Spleen (tissue), 11 donors: Measurements from ENCODE around the gene PYCR2. TPM values are rescaled to one million over a fixed set of nuclear protein-coding genes. Genes with fewer than 3 reads are reported as not detected.

ENCODE experiments used
- DNase-seq: peaks from one replicate; pipeline ENCODE4 v3.0.0-alpha.2; 2020
- H3K27ac ChIP-seq, 8 donors: fragments of 200-600 bp; sonication (generic) in 7 of 8; 1 replicate in 4 of 8; 2 replicates in 4 of 8; pipeline versions ENCODE4 v1.5.0 to v1.8.0; 2016 to 2021; ENCODE audit warnings: inconsistent platforms in 4 of 8, mild to moderate bottlenecking in 4 of 8, moderate library complexity in 1 of 8
- H3K27me3 ChIP-seq, 7 donors: fragments of 200-600 bp; sonication (generic) in 6 of 7; replicated peaks in 1 of 7; 1 replicate in 4 of 7; 2 replicates in 3 of 7; pipeline versions ENCODE4 v1.5.0 to v1.8.0; 2016 to 2021; ENCODE audit warnings: inconsistent platforms in 3 of 7, mild to moderate bottlenecking in 1 of 7
- H3K36me3 ChIP-seq, 6 donors: fragments of 200-600 bp; sonication (generic) in 5 of 6; 1 replicate in 4 of 6; 2 replicates in 2 of 6; pipeline versions ENCODE4 v1.5.0 to v1.8.0; 2016 to 2021; ENCODE audit warnings: inconsistent platforms in 2 of 6
- H3K4me1 ChIP-seq, 6 donors: fragments of 200-600 bp; sonication (generic) in 5 of 6; 1 replicate in 3 of 6; 2 replicates in 3 of 6; pipeline versions ENCODE4 v1.5.0 to v1.8.0; 2016 to 2021; ENCODE audit warnings: inconsistent platforms in 3 of 6
- H3K4me3 ChIP-seq, 8 donors: fragments of 200-600 bp; sonication (generic) in 7 of 8; 1 replicate in 4 of 8; 2 replicates in 4 of 8; pipeline versions ENCODE4 v1.5.0 to v1.8.0; 2016 to 2021; ENCODE audit warnings: inconsistent platforms in 4 of 8, mild to moderate bottlenecking in 4 of 8, moderate library complexity in 2 of 8
- H3K9me3 ChIP-seq, 8 donors: fragments of 200-600 bp; sonication (generic) in 7 of 8; 1 replicate in 4 of 8; 2 replicates in 4 of 8; pipeline versions ENCODE4 v1.5.0 to v1.8.0; 2016 to 2021; ENCODE audit warnings: inconsistent platforms in 4 of 8
- CTCF ChIP-seq, 11 experiments: fragments of 200-600 bp in 7 of 11; fragments of 450-650 bp in 4 of 11; sonication (generic) in 4 of 11; IDR thresholded peaks in 8 of 11; conservative IDR thresholded peaks in 3 of 11; 1 replicate in 7 of 11; 2 replicates in 4 of 11; pipeline versions ENCODE4 v1.4.0 to v1.8.0; 2016 to 2021; ENCODE audit warnings: antibody characterized with exemption in 11 of 11, inconsistent platforms in 4 of 11, mild to moderate bottlenecking in 1 of 11
- POLR2A ChIP-seq, 3 donors: fragments of 450-650 bp; IDR thresholded peaks; one replicate each; pipeline ENCODE4 v1.5.1; 2017; ENCODE audit warnings: antibody characterized with exemption in 3 of 3, mild to moderate bottlenecking in 1 of 3
- POLR2AphosphoS5 ChIP-seq, 3 donors: sonication (generic); formaldehyde crosslinking; IDR thresholded peaks; one replicate each; pipeline ENCODE4 v1.5.1; 2017; ENCODE audit warnings: antibody characterized with exemption in 3 of 3
- WGBS, 5 donors: extraction: QIAGEN DNeasy Blood & Tissue Kit in 3 of 5; methylation state at CpG; one replicate each; pipeline versions ENCODE4 v1.1.5 to v1.1.7; 2013 to 2018; 5-methylcytosine and 5-hydroxymethylcytosine counted together
- intact Hi-C: fragments of 100-400 bp; cut with DNase I; formaldehyde crosslinking; loops from one replicate; pipeline ENCODE4 v1.15.0; 2023; ENCODE audit warnings: low total_unique reads
- polyA plus RNA-seq, 3 donors: library from polyadenylated mRNA; stranded (reverse); fragments of 200-250 nt; gene quantifications; one replicate each; pipeline ENCODE4 v1.2.1, GENCODE V29; 2013
- total RNA-seq, 7 donors: library from RNA; depleted of rRNA in 3 of 7; stranded (reverse); fragments of >200 nt in 3 of 7; fragmentation: NEBNext Ultra II Directional in 4 of 7; extraction: Animal tissue kit (Norgen Biotek cat#: 25700) in 4 of 7; gene quantifications; one replicate each; pipeline versions ENCODE4 v1.1.0 to v1.2.1, GENCODE V29; 2016 to 2021
- donor health status: healthy with polysubstance abuse.
- donor health status: DM: no; HTN: no; CAD: no; lungs with moderate emphysema.
- donor health status: DM: no; HTN: no; CAD: no.
- donor health status: Bipolar disorder and iron deficiency.
- donor health status: healthy.
- donor health status: DM: no; HTN: no; CAD: no.
- donor health status: DM: yes; HTN: yes; CAD: no.

Gene PYCR2
- total and polyA plus RNA-seq, 10 donors = 50.0 to 80.4 (median 68.2) TPM

GRCh38 chr1:225896494-225896893 lies 27.6 kb downstream of the PYCR2 start:
- TF ChIP-seq POLR2AphosphoS5 (IDR thresholded peaks at IDR 0.05) (no peak), CTCF (IDR thresholded peaks at IDR 0.05 in 8 of 11, conservative IDR thresholded peaks at IDR 0.05 in 3 of 11) (no peak), POLR2A (IDR thresholded peaks at IDR 0.05) (no peak)
- Histone ChIP-seq H3K27ac (peak overlapping the region in 7 of 8 donors; percentile 75 to 91 (median 80)), H3K36me3 (no peaks in the 10 kb centered on the region), H3K9me3 (no peaks in the 10 kb centered on the region), H3K4me1 (peaks cover 11 to 39% (median 32%) of the 10 kb centered on the region in 6 donors), H3K27me3 (no peaks in the 10 kb centered on the region), H3K4me3 (peak overlapping the region in 1 of 8 donors; percentile 41)
- WGBS, 5 donors = 82 to 89% (median 86%) methylated on average over 5 of the region's 5 CpGs
- intact Hi-C loops = no loop called here
- no peak for DNase-seq

GRCh38 chr1:225892307-225892706 lies 31.7 kb downstream of the PYCR2 start:
- intact Hi-C loops = no loop called here
- whole genome bisulfite sequencing, 5 donors = 80 to 94% (median 91%) methylated on average over 6 of the region's 6 CpGs

GRCh38 chr1:225891229-225891972 lies 32.6 kb downstream of the PYCR2 start:
- peaks cover 0 to 6% (median 0%) of the 10 kb centered on the region in 7 donors for H3K27me3 ChIP-seq
- 87 to 96% (median 89%) methylated on average over 14 of the region's 14 CpGs for WGBS, 5 donors
- H3K27ac ChIP-seq = peak overlapping the region in 1 of 8 donors; percentile 1
- intact Hi-C loops = no loop called here
- TF ChIP-seq POLR2A (IDR thresholded peaks at IDR 0.05) (no peak), CTCF (IDR thresholded peaks at IDR 0.05 in 8 of 11, conservative IDR thresholded peaks at IDR 0.05 in 3 of 11) (no peak), POLR2AphosphoS5 (IDR thresholded peaks at IDR 0.05) (no peak)
- no peak overlapping the region for H3K4me3 ChIP-seq
- DNase-seq = no peak
- H3K9me3 ChIP-seq = no peaks in the 10 kb centered on the region
- H3K36me3 ChIP-seq = no peaks in the 10 kb centered on the region
- H3K4me1 ChIP-seq = peaks cover 0 to 8% (median 5%) of the 10 kb centered on the region in 6 donors

More at GRCh38 chr1:225892307-225892706, 31.7 kb downstream of the PYCR2 start:
- TF ChIP-seq CTCF (IDR thresholded peaks at IDR 0.05 in 8 of 11, conservative IDR thresholded peaks at IDR 0.05 in 3 of 11) (no peak), POLR2AphosphoS5 (IDR thresholded peaks at IDR 0.05) (no peak), POLR2A (IDR thresholded peaks at IDR 0.05) (no peak)
- DNase-seq = no peak
- Histone ChIP-seq H3K27ac (no peak overlapping the region), H3K27me3 (peaks cover 0 to 6% (median 0%) of the 10 kb centered on the region in 7 donors), H3K36me3 (no peaks in the 10 kb centered on the region), H3K9me3 (no peaks in the 10 kb centered on the region), H3K4me3 (no peak overlapping the region), H3K4me1 (peaks cover under 1 to 17% (median 14%) of the 10 kb centered on the region in 6 donors)
